KMS-11 (cell line): ENCODE measurements around the gene CRIM1.

ENCODE experiments used
- H2AFZ ChIP-seq: fragments of 200-600 bp; sonication (generic); 2 replicates; pipeline ENCODE4 v1.6.1; 2016; ENCODE audit warnings: antibody characterized with exemption, mixed run types, low read depth
- H3K27ac ChIP-seq: fragments of 200-600 bp; sonication (generic); 2 replicates; pipeline ENCODE4 v1.6.1; 2016; ENCODE audit warnings: mild to moderate bottlenecking, mixed run types
- H3K27me3 ChIP-seq: fragments of 200-600 bp; sonication (generic); 2 replicates; pipeline ENCODE4 v1.6.1; 2017; ENCODE audit warnings: mild to moderate bottlenecking, low read depth, mixed run types, moderate library complexity; ENCODE audit not compliant: insufficient read depth
- H3K36me3 ChIP-seq: fragments of 200-600 bp; sonication (generic); 2 replicates; pipeline ENCODE4 v1.6.1; 2017; ENCODE audit warnings: mild to moderate bottlenecking, mixed run types; ENCODE audit not compliant: insufficient read depth
- H3K4me1 ChIP-seq: fragments of 200-600 bp; sonication (generic); 2 replicates; pipeline ENCODE4 v1.6.1; 2016; ENCODE audit warnings: mild to moderate bottlenecking, low read depth, mixed run types; ENCODE audit not compliant: poor library complexity, severe bottlenecking
- H3K4me2 ChIP-seq: fragments of 200-600 bp; sonication (generic); 2 replicates; pipeline ENCODE4 v1.7.0; 2016; ENCODE audit warnings: mild to moderate bottlenecking, mixed run types
- H3K4me3 ChIP-seq: fragments of 200-600 bp; sonication (generic); IDR thresholded peaks from 2 replicates; pipeline ENCODE4 v1.6.1; 2017; ENCODE audit warnings: low read depth, low read length, mixed read lengths; ENCODE audit not compliant: insufficient read depth
- H3K79me2 ChIP-seq: fragments of 200-600 bp; sonication (generic); 2 replicates; pipeline ENCODE4 v1.6.1; 2016; ENCODE audit warnings: low read depth, mixed run types; ENCODE audit not compliant: insufficient read depth
- H3K9ac ChIP-seq: fragments of 200-600 bp; sonication (generic); 2 replicates; pipeline ENCODE4 v1.6.1; 2016; ENCODE audit warnings: mild to moderate bottlenecking, mixed run types
- H4K20me1 ChIP-seq: fragments of 200-600 bp; sonication (generic); 2 replicates; pipeline ENCODE4 v1.6.1; 2016; ENCODE audit warnings: mild to moderate bottlenecking, mixed run types; ENCODE audit not compliant: insufficient read depth
- TF ChIP-seq, protein P1 (sequence below): fragments of 200-600 bp; sonication (generic); conservative IDR thresholded peaks from 2 replicates; pipeline ENCODE4 v1.6.1; 2017; ENCODE audit warnings: low read depth, mild to moderate bottlenecking, antibody characterized with exemption, low read length, moderate library complexity, mixed read lengths

CRIM1 gene

DNA sequence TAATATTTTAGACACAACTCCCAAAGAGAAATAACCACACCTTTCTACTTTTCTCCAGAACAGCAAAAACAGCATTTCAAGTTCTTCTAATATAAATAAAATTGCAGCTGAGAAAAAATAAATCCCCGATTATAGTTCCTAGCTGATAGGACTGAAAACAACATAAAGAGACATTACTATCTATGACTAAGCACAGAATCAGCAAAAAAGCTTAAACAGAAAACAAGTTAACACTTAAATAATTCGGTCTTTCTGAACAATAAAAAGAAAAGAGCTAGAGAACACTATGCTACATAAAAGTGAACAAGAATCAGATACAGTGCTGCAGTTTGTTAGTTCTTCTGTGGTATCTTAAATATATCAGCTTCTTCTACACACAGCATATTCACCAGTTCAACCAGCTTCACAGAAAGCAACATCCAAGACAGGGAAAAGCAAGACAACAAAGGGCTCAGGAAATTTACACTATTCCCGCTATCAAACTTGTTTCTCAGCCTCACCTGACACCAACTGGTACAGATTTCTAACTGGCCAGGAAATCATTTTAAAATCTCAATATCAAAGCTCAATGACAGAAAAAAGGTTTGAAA is 213.8 kb downstream of the CRIM1 start:
- no peak overlapping the region for H3K27ac ChIP-seq
- no peaks in the 10 kb centered on the region for H3K36me3 ChIP-seq
- no peak overlapping the region for H3K9ac ChIP-seq
- H3K4me2 ChIP-seq = no peak overlapping the region
- no peaks in the 10 kb centered on the region for H3K27me3 ChIP-seq
- no peaks in the 10 kb centered on the region for H4K20me1 ChIP-seq
- TF ChIP-seq, protein P1, sequence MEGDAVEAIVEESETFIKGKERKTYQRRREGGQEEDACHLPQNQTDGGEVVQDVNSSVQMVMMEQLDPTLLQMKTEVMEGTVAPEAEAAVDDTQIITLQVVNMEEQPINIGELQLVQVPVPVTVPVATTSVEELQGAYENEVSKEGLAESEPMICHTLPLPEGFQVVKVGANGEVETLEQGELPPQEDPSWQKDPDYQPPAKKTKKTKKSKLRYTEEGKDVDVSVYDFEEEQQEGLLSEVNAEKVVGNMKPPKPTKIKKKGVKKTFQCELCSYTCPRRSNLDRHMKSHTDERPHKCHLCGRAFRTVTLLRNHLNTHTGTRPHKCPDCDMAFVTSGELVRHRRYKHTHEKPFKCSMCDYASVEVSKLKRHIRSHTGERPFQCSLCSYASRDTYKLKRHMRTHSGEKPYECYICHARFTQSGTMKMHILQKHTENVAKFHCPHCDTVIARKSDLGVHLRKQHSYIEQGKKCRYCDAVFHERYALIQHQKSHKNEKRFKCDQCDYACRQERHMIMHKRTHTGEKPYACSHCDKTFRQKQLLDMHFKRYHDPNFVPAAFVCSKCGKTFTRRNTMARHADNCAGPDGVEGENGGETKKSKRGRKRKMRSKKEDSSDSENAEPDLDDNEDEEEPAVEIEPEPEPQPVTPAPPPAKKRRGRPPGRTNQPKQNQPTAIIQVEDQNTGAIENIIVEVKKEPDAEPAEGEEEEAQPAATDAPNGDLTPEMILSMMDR = no peak
- H2AFZ ChIP-seq = no peak overlapping the region
- no peak overlapping the region for H3K4me3 ChIP-seq
- H3K79me2 ChIP-seq = no peaks in the 10 kb centered on the region
- no peaks in the 10 kb centered on the region for H3K4me1 ChIP-seq

DNA sequence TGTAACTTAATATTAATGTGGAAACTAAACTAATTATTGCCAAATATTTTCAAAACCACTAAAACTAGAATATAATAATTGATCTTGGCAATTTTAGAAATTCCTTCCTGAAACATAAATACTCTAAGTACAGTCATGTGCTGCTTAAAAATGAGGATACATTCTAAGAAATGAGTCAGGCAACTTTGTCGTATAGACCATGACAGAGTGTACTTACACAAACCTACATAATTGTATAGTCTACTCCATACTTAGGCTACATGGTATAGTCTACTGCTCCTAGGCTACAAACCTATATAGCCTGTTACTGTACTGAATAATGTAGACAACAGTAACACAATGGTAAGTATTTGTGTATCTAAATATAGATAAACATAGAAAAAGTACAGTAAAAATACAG is 214.8 kb downstream of the CRIM1 start:
- Histone ChIP-seq H3K4me1 (no peaks in the 10 kb centered on the region), H3K4me2 (no peak overlapping the region), H3K9ac (no peak overlapping the region), H3K4me3 (no peak overlapping the region), H3K79me2 (no peaks in the 10 kb centered on the region), H3K27ac (no peak overlapping the region), H3K27me3 (no peaks in the 10 kb centered on the region; the same call in none of the 2 replicates), H2AFZ (no peak overlapping the region), H3K36me3 (no peaks in the 10 kb centered on the region), H4K20me1 (no peaks in the 10 kb centered on the region)
- TF ChIP-seq, protein P1 = no peak

DNA sequence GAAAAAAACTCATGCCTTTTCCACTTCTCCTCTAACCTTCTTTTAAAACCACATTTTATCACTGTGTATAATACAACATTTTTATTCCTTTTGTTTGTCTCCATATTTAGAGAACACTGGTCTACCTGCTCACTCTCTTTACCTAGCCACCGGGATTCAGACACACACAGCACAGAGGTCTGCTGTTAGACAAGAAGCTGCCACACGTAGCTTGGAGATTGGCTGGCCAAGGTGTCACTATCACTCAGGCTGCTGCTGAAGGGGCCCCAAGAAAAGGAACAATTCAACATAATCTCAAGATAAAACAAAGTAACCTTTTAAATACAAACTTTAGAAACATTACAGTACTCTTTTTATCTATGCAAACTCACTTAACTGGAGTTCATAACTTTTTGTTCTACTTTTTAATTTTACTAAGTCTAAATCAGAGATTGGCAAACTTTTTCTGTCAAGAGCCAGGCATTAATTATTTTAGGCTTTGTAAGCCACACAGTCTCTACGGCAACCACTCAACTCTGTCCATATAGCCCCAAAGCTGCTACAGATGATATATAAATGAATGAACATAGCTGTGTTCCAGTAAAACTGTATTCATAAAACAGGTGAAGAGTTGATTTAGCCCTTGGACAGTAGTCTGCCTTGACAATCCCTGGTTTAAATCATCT is 216.6 kb downstream of the CRIM1 start:
- H3K79me2 ChIP-seq = no peaks in the 10 kb centered on the region
- no peaks in the 10 kb centered on the region; the same call in none of the 2 replicates for H3K27me3 ChIP-seq
- no peak overlapping the region for H3K27ac ChIP-seq
- H3K4me3 ChIP-seq = no peak overlapping the region
- H3K9ac ChIP-seq = no peak overlapping the region
- H3K4me2 ChIP-seq = no peak overlapping the region
- H4K20me1 ChIP-seq = no peaks in the 10 kb centered on the region
- no peak overlapping the region for H2AFZ ChIP-seq
- TF ChIP-seq, protein P1 = no peak
- no peaks in the 10 kb centered on the region for H3K4me1 ChIP-seq
- H3K36me3 ChIP-seq = no peaks in the 10 kb centered on the region

DNA sequence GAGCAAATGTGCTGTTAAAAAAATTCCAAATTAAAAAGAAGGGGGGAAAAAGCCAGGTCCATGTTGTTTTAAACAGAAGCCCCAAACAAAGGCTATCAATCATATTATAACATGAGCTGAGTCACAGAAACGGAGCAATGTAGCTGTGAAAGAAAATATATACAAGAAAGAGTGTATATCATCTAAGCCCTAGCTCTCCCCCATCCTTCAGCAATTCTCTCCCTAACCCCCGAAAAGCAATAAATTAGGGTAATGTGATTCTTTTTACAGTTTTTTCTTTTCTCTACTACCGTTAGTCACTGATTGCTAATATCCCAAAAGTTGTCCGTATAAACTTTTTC is 217.1 kb downstream of the CRIM1 start:
- Histone ChIP-seq H2AFZ (no peak overlapping the region), H3K79me2 (no peaks in the 10 kb centered on the region), H3K27me3 (no peaks in the 10 kb centered on the region; the same call in none of the 2 replicates), H3K36me3 (no peaks in the 10 kb centered on the region), H3K4me3 (no peak overlapping the region), H3K27ac (no peak overlapping the region), H3K9ac (no peak overlapping the region), H3K4me2 (no peak overlapping the region), H3K4me1 (no peaks in the 10 kb centered on the region), H4K20me1 (no peaks in the 10 kb centered on the region)
- TF ChIP-seq, protein P1 = no peak
